Measurements from ENCODE around the gene KRT1.

DNA sequence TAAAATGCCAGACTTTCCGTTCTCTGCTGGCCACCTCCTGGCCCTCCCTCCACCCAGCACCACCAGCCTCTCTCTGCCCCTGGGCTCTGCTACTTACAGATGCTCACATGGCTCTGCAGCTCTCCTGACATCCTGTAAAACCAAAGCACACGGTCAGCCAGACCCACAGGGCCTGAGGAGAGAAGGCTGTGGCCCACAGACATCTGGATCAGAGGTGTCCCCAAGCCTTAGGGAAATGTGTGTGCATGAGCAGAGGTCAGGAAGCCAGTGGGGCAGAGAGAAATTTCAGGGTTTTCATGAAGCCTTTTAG lies 11.6 kb upstream of the KRT1 start:
- TF ChIP-seq CTCF (IDR thresholded peaks at IDR 0.05) = no peak
- no peak for TF ChIP-seq POLR2A (IDR thresholded peaks at IDR 0.05)
